IMR-90 (cell line): ENCODE measurements around the gene CLDN34. TPM values are rescaled to one million over a fixed set of nuclear protein-coding genes. Genes with fewer than 3 reads are reported as not detected.

Source experiments
- ATAC-seq: fragments of 200-7000 bp; cut with Tn5 transposase; 2 replicates; pipeline ENCODE4 v1.9.1; 2020; ENCODE audit warnings: low read depth, mild to moderate bottlenecking, moderate library complexity
- BruUV-seq: library from RNA; stranded (reverse); fragments of 400-500 nt; replicated peaks from 2 replicates; lab custom pipeline; 2021; lab: Mats Ljungman, UMichigan
- CTCF ChIA-PET: fragments of 300-600 bp; formaldehyde crosslinking; extraction: SDS; loops from one replicate; lab custom pipeline; 2021; ENCODE audit warnings: antibody characterized with exemption; lab: Yijun Ruan, JAX
- POLR2A ChIA-PET: fragments of 300-600 bp; sonication (Branson Sonifier 250); formaldehyde crosslinking; loops from one replicate; lab custom pipeline; 2022; ENCODE audit warnings: antibody characterized with exemption; ENCODE audit not compliant: unreplicated experiment; lab: Charles Lee
- DNase-seq: peaks from one replicate; pipeline ENCODE4 v3.0.0; 2013
- H2AFZ ChIP-seq: replicated peaks from 2 replicates; pipeline ENCODE3; 2013; ENCODE audit warnings: low read length, mild to moderate bottlenecking; ENCODE audit not compliant: poor library complexity
- H2AK5ac ChIP-seq: 2 replicates; pipeline ENCODE4 v1.6.1; 2013; ENCODE audit warnings: low read depth, low read length, inconsistent platforms
- H2AK9ac ChIP-seq: replicated peaks from 2 replicates; pipeline ENCODE3; 2013; ENCODE audit warnings: mild to moderate bottlenecking, low read depth, low read length, moderate library complexity; ENCODE audit not compliant: poor library complexity
- H2BK120ac ChIP-seq: 2 replicates; pipeline ENCODE4 v1.6.1; 2013; ENCODE audit warnings: low read depth, low read length, inconsistent platforms
- H2BK15ac ChIP-seq: 3 replicates; pipeline ENCODE4 v1.6.1; 2013; ENCODE audit warnings: low read depth, low read length, inconsistent platforms
- H2BK20ac ChIP-seq: 2 replicates; pipeline ENCODE4 v1.6.1; 2013; ENCODE audit warnings: low read depth, mild to moderate bottlenecking, inconsistent platforms, low read length, moderate library complexity
- H2BK5ac ChIP-seq: 2 replicates; pipeline ENCODE4 v1.6.1; 2013; ENCODE audit warnings: mild to moderate bottlenecking, low read depth, low read length, inconsistent platforms; ENCODE audit not compliant: poor library complexity, severe bottlenecking
- H3K14ac ChIP-seq: replicated peaks from 2 replicates; pipeline ENCODE4 v1.6.1; 2013; ENCODE audit warnings: low read depth, low read length, inconsistent platforms
- H3K18ac ChIP-seq: 2 replicates; pipeline ENCODE4 v1.6.1; 2013; ENCODE audit warnings: low read depth, low read length, control low read depth
- H3K23ac ChIP-seq: 2 replicates; pipeline ENCODE4 v1.6.1; 2013; ENCODE audit warnings: low read depth, low read length, inconsistent platforms
- H3K27ac ChIP-seq: 2 replicates; pipeline ENCODE4 v1.5.1; 2013; ENCODE audit warnings: mild to moderate bottlenecking, control low read depth, low read length; ENCODE audit not compliant: insufficient read depth
- H3K27me3 ChIP-seq: 2 replicates; pipeline ENCODE4 v1.6.1; 2013; ENCODE audit warnings: low read length; ENCODE audit not compliant: control insufficient read depth, insufficient read depth
- H3K36me3 ChIP-seq: 2 replicates; pipeline ENCODE4 v1.6.1; 2013; ENCODE audit warnings: low read length, mixed read lengths; ENCODE audit not compliant: control insufficient read depth, insufficient read depth
- H3K4ac ChIP-seq: 2 replicates; pipeline ENCODE4 v1.6.1; 2013; ENCODE audit warnings: low read depth, low read length, inconsistent platforms
- H3K4me1 ChIP-seq: 2 replicates; pipeline ENCODE4 v1.6.1; 2013; ENCODE audit warnings: low read length, mixed read lengths; ENCODE audit not compliant: control insufficient read depth, insufficient read depth
- H3K4me2 ChIP-seq: 2 replicates; pipeline ENCODE4 v1.6.1; 2013; ENCODE audit warnings: low read depth, mild to moderate bottlenecking, control low read depth, low read length, moderate library complexity
- H3K4me3 ChIP-seq: 2 replicates; pipeline ENCODE4 v1.5.1; 2013; ENCODE audit warnings: low read depth, mild to moderate bottlenecking, control low read depth, low read length, moderate library complexity; ENCODE audit not compliant: insufficient read depth
- H3K56ac ChIP-seq: 2 replicates; pipeline ENCODE4 v1.6.1; 2013; ENCODE audit warnings: low read length, inconsistent platforms; ENCODE audit not compliant: insufficient read depth; ENCODE audit errors: extremely low read depth
- H3K79me1 ChIP-seq, 2 experiments: 2 replicates each; pipeline ENCODE4 v1.6.1; 2013; ENCODE audit warnings: low read length in 2 of 2, inconsistent platforms in 1 of 2, low read depth in 1 of 2
- H3K9ac ChIP-seq: 2 replicates; pipeline ENCODE4 v1.6.1; 2013; ENCODE audit warnings: low read depth, low read length, control low read depth
- H3K9me1 ChIP-seq: 2 replicates; pipeline ENCODE4 v1.6.1; 2013; ENCODE audit warnings: low read length, inconsistent platforms; ENCODE audit not compliant: insufficient read depth
- H3K9me3 ChIP-seq: 2 replicates; pipeline ENCODE4 v1.6.1; 2013; ENCODE audit warnings: low read length; ENCODE audit not compliant: control insufficient read depth, insufficient read depth
- H4K20me1 ChIP-seq: 2 replicates; pipeline ENCODE4 v1.6.1; 2013; ENCODE audit warnings: low read length, inconsistent platforms; ENCODE audit not compliant: insufficient read depth
- H4K5ac ChIP-seq: 2 replicates; pipeline ENCODE4 v1.6.1; 2013; ENCODE audit warnings: mild to moderate bottlenecking, low read depth, low read length, control low read depth
- H4K8ac ChIP-seq, 2 experiments: 2 replicates each; pipeline ENCODE4 v1.6.1; 2013; ENCODE audit warnings: low read depth in 2 of 2, low read length in 2 of 2, control low read depth in 1 of 2, inconsistent platforms in 1 of 2
- H4K91ac ChIP-seq: 2 replicates; pipeline ENCODE4 v1.6.1; 2013; ENCODE audit warnings: low read depth, low read length, inconsistent platforms; ENCODE audit not compliant: insufficient read depth
- CEBPB ChIP-seq: IDR thresholded peaks from 2 replicates; pipeline ENCODE4 v1.6.1; 2012; ENCODE audit warnings: low read depth, low read length, improper control_type of control experiment
- NFE2L2 ChIP-seq: fragments of 150-350 bp; IDR thresholded peaks from 2 replicates; pipeline ENCODE4 v1.6.1; 2016; ENCODE audit warnings: low read depth, mild to moderate bottlenecking, low read length
- RAD21 ChIP-seq: IDR thresholded peaks from 2 replicates; pipeline ENCODE4 v1.6.1; 2012; ENCODE audit warnings: low read length, improper control_type of control experiment
- RCOR1 ChIP-seq: IDR thresholded peaks from 2 replicates; pipeline ENCODE4 v1.6.1; 2012; ENCODE audit warnings: mild to moderate bottlenecking, low read length, improper control_type of control experiment; ENCODE audit not compliant: insufficient replicate concordance
- WGBS, 2 experiments: methylation state at CpG; one replicate each; pipeline versions ENCODE4 v1.1.5 to v1.1.7; 2013; ENCODE audit warnings: missing lambda C conversion rate in 2 of 2; ENCODE audit not compliant: insufficient read length in 1 of 2; ENCODE audit errors: extremely low coverage in 2 of 2; 5-methylcytosine and 5-hydroxymethylcytosine counted together
- dilution Hi-C: fragments of 300-500 bp; cut with HindIII; formaldehyde crosslinking; loops from one replicate; pipeline ENCODE4 v1.14.3; 2018; ENCODE audit warnings: low sequenced_read_pairs; ENCODE audit not compliant: unreplicated experiment
- in situ Hi-C: fragments of 300-500 bp; cut with MboI; formaldehyde crosslinking; loops from 3 replicates; pipeline ENCODE4 v1.14.3; 2019; ENCODE audit warnings: low sequenced_read_pairs, inconsistent platforms, mixed read lengths
- intact Hi-C: fragments of 100-400 bp; cut with micrococcal nuclease; formaldehyde crosslinking; loops from 2 replicates; pipeline ENCODE4 v1.10.0; 2022
- polyA plus RNA-seq, 3 experiments: library from polyadenylated mRNA; depleted of rRNA; stranded (reverse); fragments of >200 nt; gene quantifications; 2 replicates each; pipeline ENCODE4 v1.2.3, GENCODE V29; 2012; ENCODE audit warnings: low replicate concordance in 1 of 3
- total RNA-seq: library from RNA; depleted of rRNA; stranded (reverse); fragments of >200 nt; gene quantifications from 2 replicates; pipeline ENCODE4 v1.2.3, GENCODE V29; 2012
- TF ChIP-seq, protein P1 (sequence below): conservative IDR thresholded peaks from 2 replicates; pipeline ENCODE4 v1.5.1; 2012; ENCODE audit warnings: mild to moderate bottlenecking, low read depth, low read length, improper control_type of control experiment

The CLDN34 gene
- total and polyA plus RNA-seq, 2 of the 4 experiments (the other 2 are of a cell fraction) = 0.14 TPM; not detected in 1

DNA sequence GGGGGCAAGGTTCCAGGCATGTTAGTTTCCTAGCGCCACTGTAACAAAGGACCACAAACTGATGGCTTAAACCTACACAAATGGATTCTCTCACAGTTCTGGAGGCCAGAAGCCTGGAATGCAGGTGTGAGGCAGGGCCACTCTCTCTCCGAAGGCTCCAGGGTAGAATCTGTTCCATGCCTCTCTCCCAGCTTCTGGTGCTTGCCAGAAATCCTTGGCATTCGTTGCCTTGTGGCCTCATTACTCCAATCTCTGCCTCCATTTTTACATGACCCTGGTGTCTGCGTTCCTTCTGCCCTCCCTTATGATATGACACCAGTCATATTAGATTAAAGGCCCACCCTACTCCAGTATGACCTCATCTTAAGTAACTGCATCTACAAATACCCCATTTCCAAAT, 39.6 kb downstream of the CLDN34 start:
- Histone ChIP-seq H3K56ac (no peak overlapping the region), H3K27ac (no peak overlapping the region), H3K4me1 (peaks cover 12% of the 10 kb centered on the region), H2AK9ac (no peak overlapping the region), H2BK120ac (no peak overlapping the region; the same call in 1 of the 2 replicates), H3K9me3 (no peaks in the 10 kb centered on the region), H3K9ac (no peak overlapping the region), H2BK20ac (no peak overlapping the region), H2AK5ac (no peak overlapping the region), H3K4me3 (no peak overlapping the region), H3K4ac (no peak overlapping the region), H4K8ac (no peak overlapping the region), H3K23ac (no peak overlapping the region), H4K20me1 (no peaks in the 10 kb centered on the region), H3K18ac (no peak overlapping the region), H2BK15ac (0 out of 3 replicates have a peak overlapping the region, but pooled peaks have one; percentile 17), H4K5ac (no peak overlapping the region), H3K9me1 (peaks cover 7% of the 10 kb centered on the region; the same call in 1 of the 2 replicates), H3K36me3 (no peaks in the 10 kb centered on the region), H2BK5ac (no peak overlapping the region), H4K91ac (no peak overlapping the region), H3K79me1 (no peaks in the 10 kb centered on the region), H3K27me3 (no peaks in the 10 kb centered on the region), H2AFZ (no peak overlapping the region), H3K14ac (no peak overlapping the region), H3K4me2 (no peak overlapping the region)
- intact Hi-C loops (no loop called here), in situ Hi-C loops (no loop called here), dilution Hi-C loops (no loop called here)
- ATAC-seq = no peak
- no peak for DNase-seq
- TF ChIP-seq RCOR1 = no peak
- TF ChIP-seq, protein P1, sequence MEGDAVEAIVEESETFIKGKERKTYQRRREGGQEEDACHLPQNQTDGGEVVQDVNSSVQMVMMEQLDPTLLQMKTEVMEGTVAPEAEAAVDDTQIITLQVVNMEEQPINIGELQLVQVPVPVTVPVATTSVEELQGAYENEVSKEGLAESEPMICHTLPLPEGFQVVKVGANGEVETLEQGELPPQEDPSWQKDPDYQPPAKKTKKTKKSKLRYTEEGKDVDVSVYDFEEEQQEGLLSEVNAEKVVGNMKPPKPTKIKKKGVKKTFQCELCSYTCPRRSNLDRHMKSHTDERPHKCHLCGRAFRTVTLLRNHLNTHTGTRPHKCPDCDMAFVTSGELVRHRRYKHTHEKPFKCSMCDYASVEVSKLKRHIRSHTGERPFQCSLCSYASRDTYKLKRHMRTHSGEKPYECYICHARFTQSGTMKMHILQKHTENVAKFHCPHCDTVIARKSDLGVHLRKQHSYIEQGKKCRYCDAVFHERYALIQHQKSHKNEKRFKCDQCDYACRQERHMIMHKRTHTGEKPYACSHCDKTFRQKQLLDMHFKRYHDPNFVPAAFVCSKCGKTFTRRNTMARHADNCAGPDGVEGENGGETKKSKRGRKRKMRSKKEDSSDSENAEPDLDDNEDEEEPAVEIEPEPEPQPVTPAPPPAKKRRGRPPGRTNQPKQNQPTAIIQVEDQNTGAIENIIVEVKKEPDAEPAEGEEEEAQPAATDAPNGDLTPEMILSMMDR = no peak
- TF ChIP-seq NFE2L2 = no peak
- TF ChIP-seq RAD21 = no peak
- TF ChIP-seq CEBPB = no peak
- 39% methylated on average over 3 of the region's 4 CpGs; no CpG with 5 or more reads in 1 of the 2 experiments for WGBS, 2 experiments
- ChIA-PET POLR2A (no interaction called here), CTCF (no interaction called here)
- no TSS peak for BruUV-seq
